UCSD-AML1 (cell line): ENCODE measurements around the gene LDB2.
"Not testable (repeated sequence)": the region's sequence is repeated elsewhere in the genome, so short reads cannot be mapped to it uniquely, and the experiment has no call there.

ENCODE experiments used
- DNase-seq: peaks from one replicate; lab custom pipeline; 2025; ENCODE audit not compliant: unreplicated experiment; lab: John Stamatoyannopoulos, UW

The LDB2 gene

GRCh38 chr4:16663307-16663706, 235.1 kb downstream of the LDB2 start:
- DNase-seq: no peak

- DNase-seq: no peak
Measured at GRCh38 chr4:16661813-16662212, 236.6 kb downstream of the LDB2 start.

GRCh38 chr4:16660656-16661055, 237.8 kb downstream of the LDB2 start:
- no peak for DNase-seq

- no peak for DNase-seq
Measured at GRCh38 chr4:16659694-16660093, 238.8 kb downstream of the LDB2 start.

- DNase-seq: no peak
Measured at GRCh38 chr4:16659079-16659478, 239.4 kb downstream of the LDB2 start.

GRCh38 chr4:16658183-16658582, 240.3 kb downstream of the LDB2 start:
- no peak for DNase-seq

GRCh38 chr4:16655111-16655510, 243.3 kb downstream of the LDB2 start:
- DNase-seq: no peak

- no peak for DNase-seq
Measured at GRCh38 chr4:16652732-16653305, 245.6 kb downstream of the LDB2 start.

- no peak for DNase-seq
Measured at GRCh38 chr4:16646459-16646858, 252.0 kb downstream of the LDB2 start.

GRCh38 chr4:16643893-16644292, 254.6 kb downstream of the LDB2 start:
- DNase-seq: no peak

GRCh38 chr4:16642897-16643296, 255.5 kb downstream of the LDB2 start:
- no peak for DNase-seq

GRCh38 chr4:16641971-16642370, 256.5 kb downstream of the LDB2 start:
- no peak for DNase-seq

GRCh38 chr4:16636912-16637630, 261.4 kb downstream of the LDB2 start:
- DNase-seq: no peak

GRCh38 chr4:16636304-16636703, 262.1 kb downstream of the LDB2 start:
- DNase-seq: no peak

GRCh38 chr4:16629274-16629673, 269.2 kb downstream of the LDB2 start:
- not testable (repeated sequence) for DNase-seq

GRCh38 chr4:16628835-16629234, 269.6 kb downstream of the LDB2 start:
- DNase-seq: not testable (repeated sequence)

- no peak for DNase-seq
Measured at GRCh38 chr4:16627999-16628398, 270.4 kb downstream of the LDB2 start.

- DNase-seq: no peak
Measured at GRCh38 chr4:16626945-16627344, 271.5 kb downstream of the LDB2 start.

- DNase-seq: no peak
Measured at GRCh38 chr4:16622826-16623225, 275.6 kb downstream of the LDB2 start.

GRCh38 chr4:16617435-16617834, 281.0 kb downstream of the LDB2 start:
- no peak for DNase-seq

- no peak for DNase-seq
Measured at GRCh38 chr4:16617011-16617410, 281.4 kb downstream of the LDB2 start.

GRCh38 chr4:16609170-16609758, 289.2 kb downstream of the LDB2 start:
- no peak for DNase-seq
